Brain microvascular endothelial cell (primary cell): ENCODE results near the gene PPM1J.

Experiments used
- DNase-seq: peaks from one replicate; pipeline ENCODE4 v3.0.0-alpha.2; 2020
- H3K27ac ChIP-seq: fragments of 250-450 bp; sonication (Bioruptor Pico); 2 replicates; pipeline ENCODE4 v1.5.1; 2020; ENCODE audit warnings: mild to moderate bottlenecking, moderate library complexity
- H3K27me3 ChIP-seq: fragments of 250-450 bp; sonication (Bioruptor Pico); replicated peaks from 2 replicates; pipeline ENCODE4 v1.5.1; 2020; ENCODE audit warnings: mild to moderate bottlenecking
- H3K36me3 ChIP-seq: fragments of 250-450 bp; sonication (Bioruptor Pico); replicated peaks from 2 replicates; pipeline ENCODE4 v1.5.1; 2020; ENCODE audit warnings: mild to moderate bottlenecking
- H3K4me3 ChIP-seq: 2 replicates; pipeline ENCODE4 v1.5.1; 2011; ENCODE audit warnings: low read depth, mild to moderate bottlenecking, control low read depth, low read length, moderate library complexity
- CTCF ChIP-seq: IDR thresholded peaks from 2 replicates; pipeline ENCODE4 v1.5.1; 2011; ENCODE audit warnings: low read depth, mild to moderate bottlenecking, moderate library complexity, low read length, control low read depth, inconsistent platforms; ENCODE audit errors: missing control alignments
- in situ Hi-C: cut with HindIII; loops from 2 replicates; pipeline ENCODE4 v1.10.0; 2017; ENCODE audit warnings: low sequenced_read_pairs, low pct_ligation_motif_present

PPM1J gene

DNA sequence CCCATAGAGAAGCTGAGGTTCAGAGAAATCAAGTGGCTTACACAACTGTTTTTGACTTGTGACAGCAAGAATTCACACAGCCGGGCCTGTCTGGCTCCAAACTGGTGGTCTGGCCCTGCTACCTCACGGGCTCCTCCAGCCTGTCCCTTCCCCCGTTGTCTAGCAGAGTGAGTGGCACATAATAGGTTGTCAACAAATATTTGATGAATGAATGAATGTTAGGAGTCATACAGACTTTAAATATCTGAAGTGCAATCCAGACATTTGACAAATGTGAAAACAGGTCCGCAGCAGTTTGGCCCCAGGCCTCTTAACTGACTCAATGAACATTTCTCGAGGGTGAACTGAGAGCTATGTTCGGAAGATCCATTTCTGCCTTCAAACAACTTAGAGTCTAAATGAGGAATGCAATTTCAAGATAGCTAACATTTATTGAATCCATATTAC lies 7.1 kb downstream of the PPM1J start:
- in situ Hi-C loops, result no loop called here
- no peak overlapping the region for H3K4me3 ChIP-seq
- H3K27ac ChIP-seq, result no peak overlapping the region
- no peak for TF ChIP-seq CTCF
- no peaks in the 10 kb centered on the region for H3K27me3 ChIP-seq
- H3K36me3 ChIP-seq, result peaks cover 12% of the 10 kb centered on the region
- no peak for DNase-seq

DNA sequence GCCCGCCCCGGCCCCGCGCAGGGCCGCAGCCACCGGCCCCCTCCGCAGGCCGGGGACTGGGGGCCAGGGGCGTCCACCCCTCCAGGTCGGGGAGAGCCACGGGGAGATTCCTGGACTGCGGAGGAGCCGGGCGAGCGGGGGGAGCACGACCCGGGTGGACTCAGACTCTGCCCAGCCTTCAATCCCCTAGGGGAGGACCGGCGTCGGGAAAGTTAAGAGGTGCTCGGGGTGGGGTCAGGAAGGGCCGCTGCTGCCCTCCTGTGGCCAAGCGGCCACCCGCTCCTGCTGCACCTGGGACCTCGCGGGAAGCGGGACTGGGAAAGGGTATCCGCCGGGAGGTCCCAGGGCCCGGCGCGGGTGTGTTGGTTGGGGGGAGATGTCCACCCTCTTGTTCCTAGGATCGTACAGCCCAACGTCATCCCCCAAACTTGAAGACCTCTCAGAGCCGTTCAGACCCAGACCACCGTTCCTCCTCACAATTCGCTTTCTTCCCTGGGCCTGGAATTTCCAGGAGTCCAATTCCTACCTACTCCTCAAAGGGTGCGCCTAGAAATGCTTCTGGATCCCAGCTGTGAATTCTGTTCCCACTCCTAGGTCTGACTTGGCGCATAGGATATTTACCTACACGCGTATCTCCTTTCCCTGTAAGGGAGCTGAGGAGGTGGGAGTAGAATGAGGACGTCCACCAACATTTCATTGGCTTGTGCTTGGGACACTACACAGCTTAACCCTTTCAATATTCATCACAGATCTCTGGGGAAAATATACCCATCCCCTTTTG lies 7.7 kb downstream of the PPM1J start:
- Histone ChIP-seq H3K27ac (peak overlapping the region; percentile 67), H3K4me3 (peak overlapping the region; percentile 94), H3K36me3 (peaks cover 18% of the 10 kb centered on the region), H3K27me3 (no peaks in the 10 kb centered on the region)
- in situ Hi-C loops, result no loop called here
- peak; percentile 94 for TF ChIP-seq CTCF
- DNase-seq, result peak; percentile 74

DNA sequence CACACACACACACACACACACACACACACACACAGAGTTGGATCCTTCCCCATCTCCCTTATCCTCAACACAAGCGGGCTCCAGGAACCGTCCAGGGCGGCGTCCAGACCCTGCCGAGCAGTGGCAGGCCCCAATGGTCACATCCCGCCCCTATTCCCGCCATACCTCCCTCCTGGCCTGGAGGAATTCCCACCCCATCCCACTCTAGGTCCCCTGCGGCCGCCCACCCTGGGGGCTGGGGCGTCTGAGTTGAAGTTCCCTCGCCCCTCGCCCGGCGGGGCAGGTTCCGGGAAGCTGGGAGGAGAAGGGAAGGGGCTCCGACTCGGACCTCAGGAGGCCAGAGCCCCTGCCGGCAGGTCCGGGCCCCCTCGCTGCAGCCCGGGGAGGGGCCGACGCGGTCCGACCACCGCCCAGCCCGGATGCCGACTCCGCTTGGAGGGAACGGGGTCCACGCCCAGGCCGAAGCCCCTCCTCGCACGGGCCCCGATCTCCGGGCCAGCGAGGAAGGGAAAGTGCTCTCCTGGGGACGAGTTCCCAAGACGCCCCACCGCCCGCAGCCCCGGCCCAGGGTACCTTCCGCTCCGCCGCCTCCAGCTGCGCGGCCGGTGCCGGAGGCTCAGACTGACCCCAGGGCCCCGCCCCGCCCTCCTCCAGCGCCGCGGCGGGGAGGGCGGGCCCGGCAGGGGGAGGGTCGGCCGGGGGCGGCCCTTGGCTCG lies 8.5 kb downstream of the PPM1J start, which contains the start of gene RHOC:
RHOC (minus strand) TSS at position 623 of the 716 bp plus-strand sequence. CDS start 3,328 bp downstream, outside the sequence.
- no peak for TF ChIP-seq CTCF
- Histone ChIP-seq H3K36me3 (peaks cover 25% of the 10 kb centered on the region), H3K27ac (peak within 1 kb of the TSS; percentile 67), H3K27me3 (no peaks in the 10 kb centered on the region), H3K4me3 (peak within 1 kb of the TSS; percentile 94)
- peak; percentile 24 for DNase-seq
- in situ Hi-C loops, result no loop called here

GRCh38 chr1:112704934-112705627 lies 10.1 kb downstream of the PPM1J start:
- Histone ChIP-seq H3K27me3 (no peaks in the 10 kb centered on the region), H3K27ac (peak overlapping the region; percentile 67), H3K4me3 (peak overlapping the region; percentile 94), H3K36me3 (peaks cover 35% of the 10 kb centered on the region)
- peak; percentile 95 for DNase-seq
- TF ChIP-seq CTCF, result no peak
- in situ Hi-C loops, result no loop called here

DNA sequence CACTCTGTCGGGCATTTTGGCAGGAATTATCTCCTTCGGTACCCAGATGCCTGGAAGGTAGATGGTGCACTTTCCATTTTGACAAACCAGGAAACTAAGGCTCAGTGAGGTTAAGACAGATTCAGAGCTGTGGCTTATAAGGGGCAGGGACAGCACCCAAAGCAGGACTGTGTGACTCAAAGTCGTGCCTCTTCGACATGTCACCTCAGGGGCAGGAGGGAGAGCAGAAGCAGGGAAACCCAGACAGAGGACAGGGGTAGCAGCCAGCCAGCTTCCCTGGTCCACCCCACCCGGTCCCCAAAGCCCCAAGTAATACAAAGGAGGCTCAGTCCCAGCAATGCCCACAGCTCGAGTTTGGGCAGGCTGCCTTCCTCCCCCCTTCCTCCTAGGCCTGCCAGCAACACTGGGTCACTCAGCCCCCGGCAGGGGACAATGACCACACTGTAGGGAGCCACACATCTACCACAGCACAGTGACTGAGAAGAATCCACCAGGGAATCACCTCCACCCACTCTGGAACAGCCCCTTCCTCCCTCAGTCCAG lies 10.7 kb downstream of the PPM1J start:
- Histone ChIP-seq H3K27me3 (no peaks in the 10 kb centered on the region), H3K4me3 (peak overlapping the region; percentile 94), H3K27ac (peak overlapping the region; percentile 67), H3K36me3 (peaks cover 41% of the 10 kb centered on the region)
- in situ Hi-C loops, result no loop called here
- TF ChIP-seq CTCF, result no peak
- DNase-seq, result no peak
